Measurements from ENCODE around the gene MARVELD3. TPM values are rescaled to one million over a fixed set of nuclear protein-coding genes. Genes with fewer than 3 reads are reported as not detected.
A peak's percentile ranks its signal among the peaks of the same experiment; 100 is the strongest.

Gene MARVELD3
- total and polyA plus RNA-seq, 2 experiments from 2014 or later: 37.7 to 52.7 TPM

DNA sequence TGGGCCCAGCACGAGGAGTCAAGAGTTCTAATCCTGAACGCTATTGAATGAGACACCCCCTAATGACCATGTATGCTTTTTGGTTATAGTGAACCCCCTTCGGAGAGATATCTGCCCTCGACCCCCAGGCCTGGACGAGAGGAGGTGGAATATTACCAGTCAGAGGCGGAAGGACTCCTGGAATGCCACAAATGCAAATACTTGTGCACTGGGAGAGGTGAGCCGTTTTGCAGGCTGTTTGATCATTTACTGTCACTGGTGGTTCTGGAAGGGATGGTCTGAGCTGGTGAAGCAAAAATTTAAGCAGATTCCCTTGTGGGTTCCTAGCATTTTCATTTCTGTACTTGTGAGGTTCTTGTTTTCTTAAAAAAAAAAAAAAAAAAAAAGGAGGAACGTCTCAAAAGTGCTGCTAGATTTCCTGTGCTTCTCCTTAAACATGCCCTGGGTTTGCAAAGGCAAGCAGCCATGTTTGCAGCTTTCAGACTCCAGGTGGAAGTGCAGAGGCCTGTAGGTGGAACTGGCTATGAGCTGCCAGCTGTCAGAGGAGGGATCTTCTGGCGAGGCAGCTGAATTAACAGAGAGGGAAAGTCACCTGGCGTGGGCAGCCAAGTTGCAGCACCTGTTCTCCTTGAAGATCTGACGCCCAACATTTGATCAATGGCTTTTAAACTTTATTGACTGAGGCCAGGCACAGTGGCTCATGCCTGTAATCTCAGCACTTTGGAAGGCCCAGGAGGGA is 3.5 kb downstream of the MARVELD3 start:
- Histone ChIP-seq H3K27ac (no peak overlapping the region), H3K36me3 (replicated peaks; ENCODE audit: insufficient read depth, low read depth) (no peaks in the 10 kb centered on the region), H4K20me1 (ENCODE audit: insufficient read depth, poor library complexity, severe bottlenecking) (peaks cover 8% of the 10 kb centered on the region), H2AFZ (no peak overlapping the region), H3K4me2 (peak overlapping the region; percentile 92), H3K9me3 (ENCODE audit: low read depth) (no peaks in the 10 kb centered on the region), H3K27me3 (peaks cover 7% of the 10 kb centered on the region), H3K79me2 (peaks cover 18% of the 10 kb centered on the region), H3K9me2 (replicated peaks; ENCODE audit: insufficient read depth) (no peaks in the 10 kb centered on the region), H3K4me1 (ENCODE audit: insufficient read depth) (no peaks in the 10 kb centered on the region), H3K4me3 (no peak overlapping the region)
- TF ChIP-seq EZH2 (IDR thresholded peaks at IDR 0.05; ENCODE audit: borderline replicate concordance) (no peak), EZH2phosphoT487 (IDR thresholded peaks at IDR 0.05; ENCODE audit: low read depth, severe bottlenecking, unreplicated experiment) (no peak)
- TF ChIP-seq, protein P1, sequence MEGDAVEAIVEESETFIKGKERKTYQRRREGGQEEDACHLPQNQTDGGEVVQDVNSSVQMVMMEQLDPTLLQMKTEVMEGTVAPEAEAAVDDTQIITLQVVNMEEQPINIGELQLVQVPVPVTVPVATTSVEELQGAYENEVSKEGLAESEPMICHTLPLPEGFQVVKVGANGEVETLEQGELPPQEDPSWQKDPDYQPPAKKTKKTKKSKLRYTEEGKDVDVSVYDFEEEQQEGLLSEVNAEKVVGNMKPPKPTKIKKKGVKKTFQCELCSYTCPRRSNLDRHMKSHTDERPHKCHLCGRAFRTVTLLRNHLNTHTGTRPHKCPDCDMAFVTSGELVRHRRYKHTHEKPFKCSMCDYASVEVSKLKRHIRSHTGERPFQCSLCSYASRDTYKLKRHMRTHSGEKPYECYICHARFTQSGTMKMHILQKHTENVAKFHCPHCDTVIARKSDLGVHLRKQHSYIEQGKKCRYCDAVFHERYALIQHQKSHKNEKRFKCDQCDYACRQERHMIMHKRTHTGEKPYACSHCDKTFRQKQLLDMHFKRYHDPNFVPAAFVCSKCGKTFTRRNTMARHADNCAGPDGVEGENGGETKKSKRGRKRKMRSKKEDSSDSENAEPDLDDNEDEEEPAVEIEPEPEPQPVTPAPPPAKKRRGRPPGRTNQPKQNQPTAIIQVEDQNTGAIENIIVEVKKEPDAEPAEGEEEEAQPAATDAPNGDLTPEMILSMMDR (IDR thresholded peaks at IDR 0.05; ENCODE audit: poor library complexity): no peak
- 80% methylated on average over 11 of the region's 11 CpGs for whole genome bisulfite sequencing (ENCODE audit: low lambda C conversion rate, missing lambda C conversion rate)
- DNase-seq (ENCODE audit: low spot score): no peak

- Histone ChIP-seq H3K9me2 (replicated peaks; ENCODE audit: insufficient read depth) (no peaks in the 10 kb centered on the region), H3K27me3 (peaks cover 6% of the 10 kb centered on the region), H2AFZ (no peak overlapping the region), H3K79me2 (peaks cover 18% of the 10 kb centered on the region), H3K27ac (no peak overlapping the region), H3K9me3 (ENCODE audit: low read depth) (no peaks in the 10 kb centered on the region), H3K36me3 (replicated peaks; ENCODE audit: insufficient read depth, low read depth) (no peaks in the 10 kb centered on the region), H3K4me3 (no peak overlapping the region), H3K4me1 (ENCODE audit: insufficient read depth) (no peaks in the 10 kb centered on the region), H3K4me2 (no peak overlapping the region), H4K20me1 (ENCODE audit: insufficient read depth, poor library complexity, severe bottlenecking) (peaks cover 8% of the 10 kb centered on the region)
- 82% methylated on average over 4 of the region's 4 CpGs for WGBS (ENCODE audit: low lambda C conversion rate, missing lambda C conversion rate)
- TF ChIP-seq EZH2 (IDR thresholded peaks at IDR 0.05; ENCODE audit: borderline replicate concordance) (no peak), EZH2phosphoT487 (IDR thresholded peaks at IDR 0.05; ENCODE audit: low read depth, severe bottlenecking, unreplicated experiment) (no peak)
- TF ChIP-seq, protein P1 (IDR thresholded peaks at IDR 0.05; ENCODE audit: poor library complexity): no peak
- DNase-seq (ENCODE audit: low spot score): no peak
Observed at GRCh38 chr16:71630808-71631207, 4.8 kb downstream of the MARVELD3 start.

GRCh38 chr16:71631776-71632175 is 5.8 kb downstream of the MARVELD3 start:
- H4K20me1 ChIP-seq (ENCODE audit: insufficient read depth, poor library complexity, severe bottlenecking): peaks cover 8% of the 10 kb centered on the region
- DNase-seq (ENCODE audit: low spot score): no peak
- no peaks in the 10 kb centered on the region for H3K4me1 ChIP-seq (ENCODE audit: insufficient read depth)
- no peak overlapping the region for H2AFZ ChIP-seq
- H3K79me2 ChIP-seq: peaks cover 18% of the 10 kb centered on the region
- H3K4me3 ChIP-seq: no peak overlapping the region
- 91% methylated on average over 4 of the region's 4 CpGs for WGBS (ENCODE audit: low lambda C conversion rate, missing lambda C conversion rate)
- H3K9me3 ChIP-seq (ENCODE audit: low read depth): no peaks in the 10 kb centered on the region
- H3K9me2 ChIP-seq (replicated peaks; ENCODE audit: insufficient read depth): no peaks in the 10 kb centered on the region
- no peaks in the 10 kb centered on the region for H3K36me3 ChIP-seq (replicated peaks; ENCODE audit: insufficient read depth, low read depth)
- H3K27me3 ChIP-seq: no peaks in the 10 kb centered on the region
- TF ChIP-seq EZH2 (IDR thresholded peaks at IDR 0.05; ENCODE audit: borderline replicate concordance) (no peak), EZH2phosphoT487 (IDR thresholded peaks at IDR 0.05; ENCODE audit: low read depth, severe bottlenecking, unreplicated experiment) (no peak)
- TF ChIP-seq, protein P1 (IDR thresholded peaks at IDR 0.05; ENCODE audit: poor library complexity): no peak
- no peak overlapping the region for H3K27ac ChIP-seq
- no peak overlapping the region for H3K4me2 ChIP-seq
